Mammary epithelial cell (primary cell): Measurements from ENCODE around the gene IL6R.

Experiments used
- CTCF ChIP-seq, 2 donors: IDR thresholded peaks in 1 of 2; conservative IDR thresholded peaks in 1 of 2; 2 replicates each; pipeline ENCODE4 v1.5.1; 2011 to 2012; ENCODE audit warnings: inconsistent platforms in 2 of 2, low read length in 2 of 2, mild to moderate bottlenecking in 2 of 2, control low read depth in 1 of 2, low read depth in 1 of 2; ENCODE audit not compliant: insufficient read depth in 1 of 2; ENCODE audit errors: extremely low read depth in 1 of 2
- EZH2 ChIP-seq: IDR thresholded peaks from 2 replicates; pipeline ENCODE4 v1.6.1; 2012; ENCODE audit warnings: low read length, inconsistent platforms, borderline replicate concordance

GRCh38 chr1:154417338-154417608, 12.1 kb downstream of the IL6R start:
- TF ChIP-seq CTCF (conservative IDR thresholded peaks at IDR 0.05 in 1 of 2, IDR thresholded peaks at IDR 0.05 in 1 of 2; ENCODE audit: extremely low read depth in 1 of 2, insufficient read depth in 1 of 2, low read depth in 1 of 2, low read length in 2 of 2) (no peak), EZH2 (no peak)
